Measurements from ENCODE around the gene NPEPPS.
A peak's percentile ranks its signal among the peaks of the same experiment; 100 is the strongest.
"Not testable (repeated sequence)": the region's sequence is repeated elsewhere in the genome, so short reads cannot be mapped to it uniquely, and the experiment has no call there.

NPEPPS gene

GRCh38 chr17:47519365-47519764 lies 11.5 kb upstream of the NPEPPS start:
- not testable (repeated sequence) for H3K9me3 ChIP-seq (ENCODE audit: control insufficient read depth, low read length); H3K27ac ChIP-seq (ENCODE audit: low read depth, low read length, severe bottlenecking); H3K4me1 ChIP-seq (ENCODE audit: control insufficient read depth, insufficient read depth, low read length, poor library complexity, severe bottlenecking); H3K36me3 ChIP-seq (ENCODE audit: control insufficient read depth, insufficient read depth, low read length); H3K4me3 ChIP-seq (ENCODE audit: extremely low read depth, insufficient read depth, low read length, poor library complexity, severe bottlenecking)

GRCh38 chr17:47520279-47520678 lies 10.6 kb upstream of the NPEPPS start:
- H3K9me3 ChIP-seq (ENCODE audit: control insufficient read depth, low read length); H3K4me3 ChIP-seq (ENCODE audit: extremely low read depth, insufficient read depth, low read length, poor library complexity, severe bottlenecking); H3K4me1 ChIP-seq (ENCODE audit: control insufficient read depth, insufficient read depth, low read length, poor library complexity, severe bottlenecking); H3K27ac ChIP-seq (ENCODE audit: low read depth, low read length, severe bottlenecking); H3K36me3 ChIP-seq (ENCODE audit: control insufficient read depth, insufficient read depth, low read length): not testable (repeated sequence)
- 75 to 86% methylated on average over 2 of the region's 4 CpGs for WGBS, 2 experiments (ENCODE audit: insufficient coverage in 2 of 2)

DNA sequence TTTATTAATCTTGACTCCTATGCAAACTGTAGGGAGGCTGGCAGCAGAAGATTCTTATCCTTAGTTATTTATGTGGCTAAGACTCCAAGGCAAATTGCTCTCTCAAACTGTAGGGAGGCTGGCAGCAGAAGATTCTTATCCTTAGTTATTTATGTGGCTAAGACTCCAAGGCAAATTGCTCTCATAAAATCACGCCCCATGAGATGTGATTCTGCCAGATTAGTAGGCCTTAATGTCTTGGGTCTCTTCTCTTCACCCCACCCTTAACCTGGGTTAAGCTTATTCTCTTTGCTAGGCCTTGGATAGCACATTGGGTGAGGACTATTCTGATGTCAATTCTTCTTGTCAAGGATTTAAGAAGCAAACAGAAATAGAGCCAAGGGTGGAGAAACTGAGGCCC lies 9.5 kb upstream of the NPEPPS start:
- 100% methylated on average over 1 of the region's 1 CpG; no CpG with 5 or more reads in 1 of the 2 experiments for WGBS, 2 experiments (ENCODE audit: insufficient coverage in 2 of 2)
- not testable (repeated sequence) for H3K4me3 ChIP-seq (ENCODE audit: extremely low read depth, insufficient read depth, low read length, poor library complexity, severe bottlenecking); H3K4me1 ChIP-seq (ENCODE audit: control insufficient read depth, insufficient read depth, low read length, poor library complexity, severe bottlenecking); H3K9me3 ChIP-seq (ENCODE audit: control insufficient read depth, low read length); H3K27ac ChIP-seq (ENCODE audit: low read depth, low read length, severe bottlenecking); H3K36me3 ChIP-seq (ENCODE audit: control insufficient read depth, insufficient read depth, low read length)

- not testable (repeated sequence) for H3K4me3 ChIP-seq (ENCODE audit: extremely low read depth, insufficient read depth, low read length, poor library complexity, severe bottlenecking); H3K4me1 ChIP-seq (ENCODE audit: control insufficient read depth, insufficient read depth, low read length, poor library complexity, severe bottlenecking); H3K36me3 ChIP-seq (ENCODE audit: control insufficient read depth, insufficient read depth, low read length); H3K9me3 ChIP-seq (ENCODE audit: control insufficient read depth, low read length); H3K27ac ChIP-seq (ENCODE audit: low read depth, low read length, severe bottlenecking)
Measured at GRCh38 chr17:47522341-47522740, 8.6 kb upstream of the NPEPPS start.

- not testable (repeated sequence) for H3K4me1 ChIP-seq (ENCODE audit: control insufficient read depth, insufficient read depth, low read length, poor library complexity, severe bottlenecking); H3K9me3 ChIP-seq (ENCODE audit: control insufficient read depth, low read length); H3K27ac ChIP-seq (ENCODE audit: low read depth, low read length, severe bottlenecking); H3K36me3 ChIP-seq (ENCODE audit: control insufficient read depth, insufficient read depth, low read length)
- WGBS, 2 experiments (ENCODE audit: insufficient coverage in 2 of 2): no CpG with 5 or more reads among the region's 61 CpGs
- peak overlapping the region; percentile 59 for H3K4me3 ChIP-seq (ENCODE audit: extremely low read depth, insufficient read depth, low read length, poor library complexity, severe bottlenecking)
Measured at GRCh38 chr17:47531233-47531820, 419 bp downstream of the NPEPPS start.

- not testable (repeated sequence) for H3K4me3 ChIP-seq (ENCODE audit: extremely low read depth, insufficient read depth, low read length, poor library complexity, severe bottlenecking); H3K4me1 ChIP-seq (ENCODE audit: control insufficient read depth, insufficient read depth, low read length, poor library complexity, severe bottlenecking); H3K36me3 ChIP-seq (ENCODE audit: control insufficient read depth, insufficient read depth, low read length); H3K27ac ChIP-seq (ENCODE audit: low read depth, low read length, severe bottlenecking); H3K9me3 ChIP-seq (ENCODE audit: control insufficient read depth, low read length)
- 100% methylated on average over 1 of the region's 3 CpGs; no CpG with 5 or more reads in 1 of the 2 experiments for WGBS, 2 experiments (ENCODE audit: insufficient coverage in 2 of 2)
Measured at GRCh38 chr17:47539085-47539484, 8.2 kb downstream of the NPEPPS start.

- H3K4me3 ChIP-seq (ENCODE audit: extremely low read depth, insufficient read depth, low read length, poor library complexity, severe bottlenecking); H3K4me1 ChIP-seq (ENCODE audit: control insufficient read depth, insufficient read depth, low read length, poor library complexity, severe bottlenecking); H3K9me3 ChIP-seq (ENCODE audit: control insufficient read depth, low read length); H3K36me3 ChIP-seq (ENCODE audit: control insufficient read depth, insufficient read depth, low read length); H3K27ac ChIP-seq (ENCODE audit: low read depth, low read length, severe bottlenecking): not testable (repeated sequence)
- WGBS, 2 experiments (ENCODE audit: insufficient coverage in 2 of 2): no CpG with 5 or more reads among the region's 2 CpGs
Measured at GRCh38 chr17:47541676-47542075, 10.8 kb downstream of the NPEPPS start.

GRCh38 chr17:47544327-47544726 lies 13.4 kb downstream of the NPEPPS start:
- WGBS, 2 experiments (ENCODE audit: insufficient coverage in 2 of 2): no CpG with 5 or more reads among the region's 6 CpGs
- not testable (repeated sequence) for H3K4me3 ChIP-seq (ENCODE audit: extremely low read depth, insufficient read depth, low read length, poor library complexity, severe bottlenecking); H3K9me3 ChIP-seq (ENCODE audit: control insufficient read depth, low read length); H3K27ac ChIP-seq (ENCODE audit: low read depth, low read length, severe bottlenecking); H3K4me1 ChIP-seq (ENCODE audit: control insufficient read depth, insufficient read depth, low read length, poor library complexity, severe bottlenecking)
- peaks cover 20% of the 10 kb centered on the region for H3K36me3 ChIP-seq (ENCODE audit: control insufficient read depth, insufficient read depth, low read length)

DNA sequence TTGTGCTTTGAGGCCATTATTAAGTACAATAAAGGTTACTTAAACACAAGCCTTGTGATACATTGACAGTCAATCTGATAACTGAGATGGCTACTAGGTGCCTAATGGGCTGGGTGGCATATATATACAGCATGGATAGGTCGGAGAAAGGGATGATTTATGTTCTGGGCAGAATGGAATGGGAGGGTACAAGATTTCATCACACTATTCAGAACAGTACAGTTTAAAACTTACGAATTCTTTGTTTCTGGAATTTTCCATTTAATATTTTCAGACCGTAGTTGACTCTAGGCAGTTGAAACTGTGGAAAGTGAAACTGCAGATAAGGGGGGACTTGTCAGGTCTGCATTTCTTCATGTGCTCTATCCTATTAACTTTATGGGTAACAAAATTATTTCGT lies 23.8 kb downstream of the NPEPPS start:
- H3K9me3 ChIP-seq (ENCODE audit: control insufficient read depth, low read length); H3K4me1 ChIP-seq (ENCODE audit: control insufficient read depth, insufficient read depth, low read length, poor library complexity, severe bottlenecking); H3K36me3 ChIP-seq (ENCODE audit: control insufficient read depth, insufficient read depth, low read length); H3K4me3 ChIP-seq (ENCODE audit: extremely low read depth, insufficient read depth, low read length, poor library complexity, severe bottlenecking); H3K27ac ChIP-seq (ENCODE audit: low read depth, low read length, severe bottlenecking): not testable (repeated sequence)
- 100% methylated on average over 1 of the region's 4 CpGs; no CpG with 5 or more reads in 1 of the 2 experiments for WGBS, 2 experiments (ENCODE audit: insufficient coverage in 2 of 2)

- H3K36me3 ChIP-seq (ENCODE audit: control insufficient read depth, insufficient read depth, low read length); H3K4me1 ChIP-seq (ENCODE audit: control insufficient read depth, insufficient read depth, low read length, poor library complexity, severe bottlenecking); H3K4me3 ChIP-seq (ENCODE audit: extremely low read depth, insufficient read depth, low read length, poor library complexity, severe bottlenecking); H3K27ac ChIP-seq (ENCODE audit: low read depth, low read length, severe bottlenecking); H3K9me3 ChIP-seq (ENCODE audit: control insufficient read depth, low read length): not testable (repeated sequence)
- no CpG with 5 or more reads among the region's 3 CpGs for WGBS, 2 experiments (ENCODE audit: insufficient coverage in 2 of 2)
Measured at GRCh38 chr17:47556108-47556507, 25.2 kb downstream of the NPEPPS start.

- not testable (repeated sequence) for H3K27ac ChIP-seq (ENCODE audit: low read depth, low read length, severe bottlenecking); H3K9me3 ChIP-seq (ENCODE audit: control insufficient read depth, low read length); H3K4me1 ChIP-seq (ENCODE audit: control insufficient read depth, insufficient read depth, low read length, poor library complexity, severe bottlenecking); H3K36me3 ChIP-seq (ENCODE audit: control insufficient read depth, insufficient read depth, low read length); H3K4me3 ChIP-seq (ENCODE audit: extremely low read depth, insufficient read depth, low read length, poor library complexity, severe bottlenecking)
Measured at GRCh38 chr17:47560517-47561043, 29.7 kb downstream of the NPEPPS start.

Measured in mesodermal cell (in vitro differentiated cells).